SHP77 treated with DMSO at 0.1 percent for 48 hours (cell line): ENCODE data around the gene COBL.

Experiments used
- DNase-seq: peaks from one replicate; lab custom pipeline; 2025; lab: John Stamatoyannopoulos, UW

Gene COBL

GRCh38 chr7:51020944-51021343 lies 295.7 kb downstream of the COBL start:
- DNase-seq = no peak

DNA sequence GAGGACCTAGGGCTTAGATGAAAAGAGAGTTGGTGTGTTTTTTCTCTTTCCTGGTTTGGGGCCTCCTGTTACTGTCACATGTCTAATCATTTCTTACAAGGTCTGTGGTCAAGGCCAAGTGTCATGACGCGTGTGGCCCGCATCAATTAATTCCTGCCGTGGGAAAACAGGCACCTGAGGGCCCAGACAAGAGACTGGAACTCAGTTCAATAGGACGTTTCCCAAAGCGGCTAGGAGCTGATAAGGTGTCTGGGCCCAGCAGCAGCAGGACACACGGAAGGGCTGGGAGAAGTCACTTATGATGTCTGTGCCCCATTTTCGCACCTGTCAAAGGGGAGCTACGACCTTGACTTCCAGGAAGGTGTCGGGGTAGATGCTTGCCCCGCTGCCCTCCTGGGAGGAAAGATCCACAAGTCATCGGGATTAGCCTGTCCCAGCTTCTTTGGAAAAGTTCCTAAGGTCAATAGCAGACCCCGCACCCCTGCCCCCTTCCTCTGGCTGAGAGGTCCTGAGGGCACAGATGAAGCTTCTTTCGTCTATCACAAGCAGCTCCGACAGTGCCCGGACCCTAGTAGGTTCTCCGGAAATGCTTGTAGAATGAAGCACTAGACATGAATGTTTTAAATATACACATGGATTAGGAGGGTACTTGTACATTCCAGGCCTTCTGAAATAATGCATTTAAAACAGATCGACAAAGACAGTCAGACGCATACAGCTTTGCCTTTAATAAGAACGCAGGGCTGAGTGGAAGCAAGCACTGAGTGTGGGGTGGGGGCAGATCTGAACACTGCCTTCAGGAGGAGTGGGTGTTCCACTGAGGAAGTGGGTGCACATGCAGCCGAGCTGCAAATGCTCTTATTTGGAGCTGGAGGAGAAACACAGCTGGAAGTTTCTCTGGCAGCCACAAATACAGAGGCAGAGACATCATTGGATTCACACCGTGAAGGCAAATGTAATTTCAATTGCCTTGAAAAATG lies 296.4 kb downstream of the COBL start:
- no peak for DNase-seq

DNA sequence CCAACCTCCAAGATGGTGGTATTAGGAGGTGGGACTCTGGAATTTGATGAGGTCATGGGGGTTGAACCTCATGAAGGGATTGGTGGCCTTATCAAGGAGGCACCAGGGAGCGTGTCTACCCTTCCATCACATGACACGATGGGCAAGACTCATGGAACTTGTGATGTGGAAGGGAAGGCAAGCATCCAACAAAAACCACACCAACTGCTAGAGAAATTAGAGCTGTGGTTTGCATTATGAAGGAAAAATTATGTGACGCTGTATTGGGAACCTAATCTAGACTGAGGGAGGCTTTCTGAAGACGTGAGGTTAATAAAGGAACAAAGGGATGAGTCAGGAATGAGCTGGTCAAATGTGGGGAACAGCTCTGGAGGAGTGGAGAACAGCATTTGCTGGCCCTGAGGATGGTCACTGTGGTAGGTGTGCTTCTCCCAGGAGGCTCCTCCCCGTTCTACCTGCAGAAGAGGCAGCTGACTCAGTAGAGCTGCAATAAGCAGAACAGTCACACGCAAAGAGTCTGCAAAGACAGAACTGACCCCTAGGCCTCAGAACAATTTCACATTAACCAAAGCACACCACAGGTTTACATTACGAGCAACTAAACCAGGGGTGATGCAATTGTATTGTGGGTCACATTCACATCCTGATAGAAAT lies 297.3 kb downstream of the COBL start:
- no peak for DNase-seq

- no peak for DNase-seq
Measured at GRCh38 chr7:51017576-51018535, 298.8 kb downstream of the COBL start.

- no peak for DNase-seq
Measured at GRCh38 chr7:51016546-51016945, 300.1 kb downstream of the COBL start.

GRCh38 chr7:51015581-51015980 lies 301.0 kb downstream of the COBL start:
- DNase-seq = no peak

DNA sequence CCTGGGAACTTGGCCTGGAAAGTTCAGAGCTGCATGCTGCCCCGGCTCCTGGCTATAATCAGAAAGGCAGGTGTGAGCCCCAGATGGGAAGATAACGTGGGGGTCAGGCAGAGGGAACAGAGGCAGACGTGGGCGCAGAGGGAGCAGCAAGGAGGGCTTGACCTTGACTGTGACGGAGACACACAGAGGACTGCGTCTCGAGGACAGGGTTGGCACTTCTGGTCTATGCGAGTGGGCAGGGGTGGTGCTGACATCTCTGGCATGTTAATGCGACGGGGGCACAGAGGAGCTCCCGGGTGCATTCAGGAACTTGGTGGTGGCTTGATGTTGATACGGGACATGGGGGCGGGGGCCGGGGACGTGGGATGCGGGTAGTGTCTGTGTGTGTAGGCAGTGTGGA lies 301.8 kb downstream of the COBL start:
- DNase-seq = no peak

GRCh38 chr7:51013861-51014511 lies 302.6 kb downstream of the COBL start:
- no peak for DNase-seq

GRCh38 chr7:51013218-51013786 lies 303.3 kb downstream of the COBL start:
- DNase-seq = no peak

DNA sequence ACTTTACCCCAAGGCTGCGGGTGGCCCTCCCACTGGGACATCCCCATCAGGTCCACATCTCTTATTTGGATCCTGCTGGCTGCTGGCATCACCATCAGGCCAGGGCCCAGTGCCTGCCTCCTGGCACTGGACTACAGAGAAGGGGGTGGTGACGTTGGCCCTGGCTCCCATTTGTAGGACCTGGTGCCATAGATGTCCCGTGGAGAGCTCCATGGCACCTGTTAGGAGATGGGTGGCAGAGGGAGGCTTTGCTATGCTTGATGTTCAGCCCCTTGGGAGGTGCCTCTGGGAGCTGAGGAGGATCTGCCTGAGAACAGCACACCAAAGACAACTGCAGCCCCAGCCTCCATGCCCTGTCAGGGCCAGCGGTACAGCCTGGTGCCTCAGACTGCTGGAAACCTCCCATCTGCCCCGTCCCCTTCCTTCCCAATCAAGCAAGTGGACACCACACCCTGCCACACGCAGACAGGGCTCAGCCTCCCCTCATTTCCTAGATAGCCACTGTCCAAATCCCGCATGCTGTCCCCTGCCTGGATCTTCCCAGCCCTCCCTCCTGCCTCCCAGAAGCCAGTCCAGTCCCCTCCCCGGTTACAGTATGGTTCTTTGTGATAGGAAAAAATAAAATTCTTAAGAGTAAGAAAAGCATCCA lies 303.9 kb downstream of the COBL start:
- DNase-seq = no peak

GRCh38 chr7:51011710-51012350 lies 304.8 kb downstream of the COBL start:
- no peak for DNase-seq

- DNase-seq = no peak
Measured at GRCh38 chr7:51010534-51010933, 306.1 kb downstream of the COBL start.

GRCh38 chr7:51009716-51010496 lies 306.7 kb downstream of the COBL start:
- DNase-seq = no peak

DNA sequence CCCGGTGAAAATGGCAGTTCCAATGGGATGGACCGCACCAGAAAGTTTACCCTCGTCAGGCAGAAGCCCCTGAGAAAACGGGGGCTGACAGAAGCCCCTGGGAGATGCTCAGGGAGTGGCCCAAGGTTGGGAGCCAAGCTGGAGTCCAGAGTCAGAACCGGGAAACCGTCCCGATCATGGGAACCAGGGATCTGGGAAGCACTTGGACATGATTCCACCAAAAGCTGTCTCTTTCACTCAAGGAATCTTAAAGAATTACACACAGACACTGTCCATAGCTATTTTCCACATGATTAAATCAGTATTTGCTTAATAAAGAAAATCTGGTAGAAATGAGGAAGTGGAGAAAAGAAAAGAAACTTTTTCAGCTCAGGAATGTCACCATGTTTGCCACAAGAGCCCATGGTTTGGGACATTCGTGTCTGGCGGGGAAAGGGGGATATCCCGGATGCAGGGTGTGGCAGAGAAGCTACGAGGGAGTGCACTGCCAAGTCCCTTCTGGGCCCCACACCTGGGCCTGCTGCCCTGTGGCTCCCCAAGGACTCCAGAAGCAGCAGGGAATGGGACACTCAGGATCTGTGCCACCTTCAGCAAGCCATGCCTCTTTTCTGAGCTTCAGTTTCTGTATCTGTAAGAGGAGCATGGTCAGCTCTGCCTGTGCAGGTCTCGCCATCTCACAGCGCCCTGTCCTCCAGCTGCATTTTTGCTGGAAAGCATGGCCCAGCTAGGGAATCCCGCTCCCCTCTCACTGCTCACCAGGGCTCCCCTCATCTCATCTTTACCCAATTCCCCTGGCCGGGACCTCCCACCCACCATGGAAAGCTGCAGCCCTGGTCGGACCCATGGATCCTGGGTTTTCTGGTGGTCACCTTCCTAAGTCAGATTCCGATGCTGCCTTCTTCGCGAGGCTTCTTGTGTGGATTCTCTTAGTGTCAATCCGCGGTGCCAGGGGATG lies 308.8 kb downstream of the COBL start:
- no peak for DNase-seq

DNA sequence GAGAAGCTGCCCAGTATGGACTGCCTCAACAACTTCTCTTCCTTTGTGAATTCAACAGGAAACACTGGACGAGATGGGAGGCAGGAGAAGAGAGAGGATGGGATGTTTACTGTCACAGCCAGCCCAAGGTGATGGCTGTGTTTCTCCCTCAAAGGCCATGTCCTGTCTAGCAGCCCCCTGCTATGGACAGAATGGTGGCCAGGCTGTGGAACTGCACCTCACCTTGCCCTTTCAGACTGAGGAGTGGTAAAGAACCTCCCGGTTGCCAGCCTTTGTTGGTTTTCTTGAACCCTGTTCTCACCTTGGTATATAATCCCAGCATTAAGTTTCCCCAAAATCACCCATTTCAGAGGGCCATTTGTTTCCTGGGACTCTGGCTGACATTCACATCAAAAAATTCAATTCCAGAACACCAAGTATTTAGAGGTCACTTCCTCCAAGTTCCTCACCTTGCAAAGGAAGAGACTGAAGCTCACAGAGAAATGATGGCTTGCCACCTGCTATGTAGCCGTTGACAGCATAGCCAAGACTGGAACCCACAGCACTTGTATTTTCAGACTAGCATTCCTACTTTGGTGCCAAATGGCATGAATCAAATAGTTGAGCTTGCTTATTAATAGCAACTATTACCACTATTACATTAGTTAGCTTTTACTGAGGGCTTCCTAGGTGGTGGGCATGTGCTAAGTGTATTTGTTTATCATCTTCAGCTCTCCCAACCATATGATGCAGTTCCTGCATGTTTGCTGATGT lies 309.9 kb downstream of the COBL start:
- no peak for DNase-seq

GRCh38 chr7:51005074-51005473 lies 311.5 kb downstream of the COBL start:
- no peak for DNase-seq

DNA sequence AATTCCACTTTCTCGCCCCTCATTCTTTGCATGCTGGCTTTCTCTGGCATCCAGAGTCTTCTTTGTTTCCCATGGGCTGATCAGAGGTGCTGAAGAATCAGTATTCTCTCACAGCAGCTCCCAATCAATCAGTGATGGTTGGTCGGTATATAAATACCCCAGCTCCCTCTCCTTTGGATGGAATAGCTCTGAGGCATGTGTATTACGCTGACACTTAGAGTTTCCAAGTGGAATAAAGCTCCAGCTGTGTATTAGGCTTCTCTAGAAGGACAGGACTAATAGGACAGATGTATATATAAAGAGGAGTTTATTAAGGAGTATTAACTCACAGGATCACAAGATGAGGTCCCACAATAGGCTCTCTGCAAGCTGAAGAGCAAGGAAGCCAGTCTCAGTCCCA lies 315.7 kb downstream of the COBL start:
- DNase-seq = peak; percentile 27
